MCF 10A (cell line): ENCODE results near the gene MYLK. TPM values are rescaled to one million over a fixed set of nuclear protein-coding genes. Genes with fewer than 3 reads are reported as not detected.

Source experiments
- BruUV-seq: library from RNA; stranded (reverse); fragments of 400-500 nt; replicated peaks from 2 replicates; lab custom pipeline; 2021; lab: Mats Ljungman, UMichigan
- CTCF ChIA-PET: fragments of 300-600 bp; sonication (Branson Sonifier 250); formaldehyde crosslinking; extraction: SDS; loops from one replicate; lab custom pipeline; 2021; ENCODE audit warnings: antibody characterized with exemption, inconsistent platforms; lab: Yijun Ruan, JAX
- POLR2A ChIA-PET: fragments of 300-600, 350-650 bp; sonication (Branson Sonifier 250); formaldehyde crosslinking; extraction: SDS; loops from one replicate; lab custom pipeline; 2020; ENCODE audit warnings: antibody characterized with exemption, inconsistent platforms; lab: Yijun Ruan, JAX
- DNase-seq: peaks from one replicate; pipeline ENCODE4 v3.0.0-alpha.2; 2018; ENCODE audit not compliant: unreplicated experiment
- H3K27ac Mint-ChIP-seq: one replicate; pipeline ENCODE4 v1.8.0; 2022; ENCODE audit warnings: mild to moderate bottlenecking, low read depth, mixed read lengths; ENCODE audit not compliant: unreplicated experiment
- H3K27me3 Mint-ChIP-seq: one replicate; pipeline ENCODE4 v1.8.0; 2022; ENCODE audit warnings: mixed read lengths; ENCODE audit not compliant: insufficient read depth, unreplicated experiment
- H3K36me3 Mint-ChIP-seq: one replicate; pipeline ENCODE4 v1.8.0; 2022; ENCODE audit warnings: mild to moderate bottlenecking, moderate library complexity, mixed read lengths; ENCODE audit not compliant: insufficient read depth, unreplicated experiment
- H3K4me1 Mint-ChIP-seq: one replicate; pipeline ENCODE4 v1.8.0; 2022; ENCODE audit warnings: mixed read lengths; ENCODE audit not compliant: insufficient read depth, unreplicated experiment
- H3K4me3 Mint-ChIP-seq: one replicate; pipeline ENCODE4 v1.8.0; 2022; ENCODE audit warnings: mild to moderate bottlenecking, moderate library complexity, mixed read lengths; ENCODE audit not compliant: unreplicated experiment
- H3K9me3 Mint-ChIP-seq: one replicate; pipeline ENCODE4 v1.8.0; 2022; ENCODE audit warnings: mixed read lengths; ENCODE audit not compliant: unreplicated experiment
- CTCF ChIP-seq: fragments of 200-600 bp; IDR thresholded peaks from one replicate; pipeline ENCODE4 v1.8.0; 2022; ENCODE audit warnings: antibody characterized with exemption, mild to moderate bottlenecking; ENCODE audit not compliant: unreplicated experiment
- intact Hi-C: fragments of 100-400 bp; cut with micrococcal nuclease; formaldehyde crosslinking; loops from 2 replicates; pipeline ENCODE4 v1.14.1; 2022
- total RNA-seq: library from RNA; stranded (reverse); gene quantifications from 2 replicates; pipeline ENCODE4 v1.2.3, GENCODE V29; 2022

MYLK gene
- total RNA-seq, 1 experiment from 2014 or later = 2.3 TPM

- CTCF ChIA-PET = interaction anchor here (0.9 to 8.1 kb wide), 2 partner anchors 13 to 32 kb away, joined by 4 to 75 read pairs; no protein-coding TSS in a partner anchor
- DNase-seq = no peak
- peaks cover 4% of the 10 kb centered on the region for H3K36me3 Mint-ChIP-seq
- H3K9me3 Mint-ChIP-seq = no peaks in the 10 kb centered on the region
- peaks cover 9% of the 10 kb centered on the region for H3K4me1 Mint-ChIP-seq
- BruUV-seq = no TSS peak
- no peak overlapping the region for H3K4me3 Mint-ChIP-seq
- peaks cover 50% of the 10 kb centered on the region for H3K27me3 Mint-ChIP-seq
- POLR2A ChIA-PET = no interaction called here
- H3K27ac Mint-ChIP-seq = no peak overlapping the region
- intact Hi-C loops = no loop called here
- no peak for TF ChIP-seq CTCF
Observed at GRCh38 chr3:123663977-123664376, 220.2 kb downstream of the MYLK start.

GRCh38 chr3:123661973-123662372 lies 222.2 kb downstream of the MYLK start:
- no peak overlapping the region for H3K27ac Mint-ChIP-seq
- H3K36me3 Mint-ChIP-seq = peaks cover 4% of the 10 kb centered on the region
- TF ChIP-seq CTCF = no peak
- intact Hi-C loops = no loop called here
- ChIA-PET POLR2A (no interaction called here), CTCF (interaction anchor here (1.6 to 8.1 kb wide), 3 partner anchors 11 to 56 kb away, joined by 3 to 75 read pairs (median 6); no protein-coding TSS in a partner anchor)
- no peak overlapping the region for H3K4me3 Mint-ChIP-seq
- H3K4me1 Mint-ChIP-seq = peaks cover 9% of the 10 kb centered on the region
- no peak for DNase-seq
- H3K27me3 Mint-ChIP-seq = peaks cover 45% of the 10 kb centered on the region
- BruUV-seq = no TSS peak
- H3K9me3 Mint-ChIP-seq = no peaks in the 10 kb centered on the region

GRCh38 chr3:123660900-123661299 lies 223.2 kb downstream of the MYLK start:
- no peak overlapping the region for H3K4me3 Mint-ChIP-seq
- no peak for TF ChIP-seq CTCF
- CTCF ChIA-PET = interaction anchor here (0.6 to 8.1 kb wide), 11 partner anchors 10 to 623 kb away, joined by 3 to 75 read pairs (median 5); partner anchors contain the start of gene KALRN
- BruUV-seq = no TSS peak
- H3K27me3 Mint-ChIP-seq = peaks cover 34% of the 10 kb centered on the region
- POLR2A ChIA-PET = interaction anchor here (1.2 kb wide), 1 partner anchor 12 kb away, joined by 4 read pairs; no protein-coding TSS in a partner anchor
- peaks cover 10% of the 10 kb centered on the region for H3K36me3 Mint-ChIP-seq
- intact Hi-C loops = no loop called here
- H3K9me3 Mint-ChIP-seq = no peaks in the 10 kb centered on the region
- peaks cover 9% of the 10 kb centered on the region for H3K4me1 Mint-ChIP-seq
- peak; percentile 84 for DNase-seq
- no peak overlapping the region for H3K27ac Mint-ChIP-seq

GRCh38 chr3:123660141-123660675 lies 223.9 kb downstream of the MYLK start:
- Mint-ChIP-seq H3K4me1 (peaks cover 9% of the 10 kb centered on the region), H3K27ac (no peak overlapping the region), H3K27me3 (peaks cover 33% of the 10 kb centered on the region), H3K4me3 (no peak overlapping the region), H3K36me3 (peaks cover 10% of the 10 kb centered on the region), H3K9me3 (no peaks in the 10 kb centered on the region)
- ChIA-PET CTCF (interaction anchor here (0.6 to 8.1 kb wide), 10 partner anchors 9 to 624 kb away, joined by 3 to 75 read pairs (median 4); partner anchors contain the start of gene KALRN), POLR2A (interaction anchor here (1.2 kb wide), 1 partner anchor 13 kb away, joined by 4 read pairs; no protein-coding TSS in a partner anchor)
- no peak for TF ChIP-seq CTCF
- DNase-seq = no peak
- intact Hi-C loops = no loop called here
- BruUV-seq = no TSS peak
